ENCODE data around the gene OAS2.

DNA sequence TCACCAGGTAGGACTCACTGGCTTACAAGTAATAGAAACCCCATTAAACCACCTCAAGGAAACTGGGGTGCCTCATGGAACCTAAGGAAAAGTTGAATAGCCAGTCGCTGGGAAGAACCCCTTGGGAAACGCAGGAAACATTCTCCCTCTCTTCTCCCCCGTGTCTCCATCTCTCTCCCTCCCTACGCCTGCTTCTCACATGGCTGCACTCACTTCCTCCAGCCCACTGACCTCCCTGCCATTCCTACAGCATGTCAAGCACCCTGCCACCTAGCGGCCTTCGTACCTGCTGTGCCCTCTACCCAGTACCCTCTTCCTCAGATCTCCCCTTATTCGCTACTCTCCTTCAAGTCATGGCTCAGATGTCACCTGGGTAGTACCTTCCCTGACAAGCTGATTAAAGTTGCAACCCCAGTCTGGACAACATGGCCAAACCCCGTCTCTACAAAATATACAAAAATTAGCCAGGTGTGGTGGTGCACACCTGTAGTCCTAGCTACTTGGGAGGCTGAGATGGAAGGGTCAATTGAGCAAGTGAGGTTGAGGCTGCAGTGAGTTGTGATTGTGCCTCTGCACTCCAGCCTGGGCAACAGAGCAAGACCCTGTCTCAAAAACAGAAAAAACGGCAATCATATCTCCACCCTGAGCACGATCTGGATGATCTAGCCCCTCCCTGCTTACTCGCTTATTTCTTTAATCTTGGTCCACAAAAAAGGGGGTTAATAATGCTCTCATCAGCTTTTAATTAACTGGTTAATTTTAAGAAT, 71.8 kb downstream of the OAS2 start:
- no peak for TF ChIP-seq POLR2A (IDR thresholded peaks at IDR 0.05; ENCODE audit: low read depth, low read length)
- no peak for TF ChIP-seq ZNF274 (IDR thresholded peaks at IDR 0.05; ENCODE audit: insufficient read depth, insufficient read length)
- TF ChIP-seq, protein P1, sequence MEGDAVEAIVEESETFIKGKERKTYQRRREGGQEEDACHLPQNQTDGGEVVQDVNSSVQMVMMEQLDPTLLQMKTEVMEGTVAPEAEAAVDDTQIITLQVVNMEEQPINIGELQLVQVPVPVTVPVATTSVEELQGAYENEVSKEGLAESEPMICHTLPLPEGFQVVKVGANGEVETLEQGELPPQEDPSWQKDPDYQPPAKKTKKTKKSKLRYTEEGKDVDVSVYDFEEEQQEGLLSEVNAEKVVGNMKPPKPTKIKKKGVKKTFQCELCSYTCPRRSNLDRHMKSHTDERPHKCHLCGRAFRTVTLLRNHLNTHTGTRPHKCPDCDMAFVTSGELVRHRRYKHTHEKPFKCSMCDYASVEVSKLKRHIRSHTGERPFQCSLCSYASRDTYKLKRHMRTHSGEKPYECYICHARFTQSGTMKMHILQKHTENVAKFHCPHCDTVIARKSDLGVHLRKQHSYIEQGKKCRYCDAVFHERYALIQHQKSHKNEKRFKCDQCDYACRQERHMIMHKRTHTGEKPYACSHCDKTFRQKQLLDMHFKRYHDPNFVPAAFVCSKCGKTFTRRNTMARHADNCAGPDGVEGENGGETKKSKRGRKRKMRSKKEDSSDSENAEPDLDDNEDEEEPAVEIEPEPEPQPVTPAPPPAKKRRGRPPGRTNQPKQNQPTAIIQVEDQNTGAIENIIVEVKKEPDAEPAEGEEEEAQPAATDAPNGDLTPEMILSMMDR (IDR thresholded peaks at IDR 0.05 in 2 of 3, conservative IDR thresholded peaks at IDR 0.05 in 1 of 3; ENCODE audit: control insufficient read depth in 2 of 3, extremely low read depth in 1 of 3, insufficient read depth in 1 of 3, low read depth in 3 of 3, low read length in 3 of 3) = peak; percentile 45 to 64 (median 51)
